Sigmoid colon (tissue), 7 donors: ENCODE data around the gene PDZRN4. TPM values are rescaled to one million over a fixed set of nuclear protein-coding genes. Genes with fewer than 3 reads are reported as not detected.

Source experiments
- DNase-seq: peaks from one replicate; pipeline ENCODE4 v3.0.0-alpha.2; 2019
- H3K27ac ChIP-seq, 4 donors: fragments of 200-600 bp; sonication (generic); one replicate each; pipeline ENCODE4 v1.5.1; 2016 to 2019; ENCODE audit warnings: mild to moderate bottlenecking in 1 of 4
- H3K27me3 ChIP-seq, 3 donors: fragments of 200-600 bp; sonication (generic); one replicate each; pipeline ENCODE4 v1.5.1; 2019; ENCODE audit warnings: mild to moderate bottlenecking in 1 of 3
- H3K36me3 ChIP-seq, 4 donors: fragments of 200-600 bp; sonication (generic); one replicate each; pipeline ENCODE4 v1.5.1; 2016 to 2019
- H3K4me1 ChIP-seq, 4 donors: fragments of 200-600 bp; sonication (generic); one replicate each; pipeline ENCODE4 v1.5.1; 2017 to 2019
- H3K4me3 ChIP-seq, 4 donors: fragments of 200-600 bp; sonication (generic); one replicate each; pipeline ENCODE4 v1.5.1; 2017 to 2019; ENCODE audit warnings: mild to moderate bottlenecking in 2 of 4, moderate library complexity in 1 of 4
- H3K9me3 ChIP-seq, 4 donors: fragments of 200-600 bp in 3 of 4; sonication (generic) in 3 of 4; one replicate each; pipeline versions ENCODE4 v1.5.1 to v1.6.1; 2013 to 2019
- CTCF ChIP-seq, 4 experiments: fragments of 450-650 bp in 3 of 4; fragments of 200-600 bp in 1 of 4; IDR thresholded peaks; one replicate each; pipeline ENCODE4 v1.5.1; 2016 to 2019; ENCODE audit warnings: antibody characterized with exemption in 4 of 4, mild to moderate bottlenecking in 3 of 4, moderate library complexity in 2 of 4
- EP300 ChIP-seq, 4 donors: sonication (generic); formaldehyde crosslinking; IDR thresholded peaks; one replicate each; pipeline ENCODE4 v1.6.1; 2017; ENCODE audit warnings: antibody characterized with exemption in 4 of 4
- POLR2A ChIP-seq, 2 donors: fragments of 450-650 bp; IDR thresholded peaks; one replicate each; pipeline ENCODE4 v1.6.1; 2016; ENCODE audit warnings: antibody characterized with exemption in 2 of 2, mild to moderate bottlenecking in 2 of 2, moderate library complexity in 2 of 2
- POLR2AphosphoS5 ChIP-seq, 4 donors: sonication (generic); formaldehyde crosslinking; IDR thresholded peaks; one replicate each; pipeline ENCODE4 v1.6.1; 2017; ENCODE audit warnings: antibody characterized with exemption in 4 of 4
- WGBS, 2 donors: extraction: QIAGEN DNeasy Blood & Tissue Kit; methylation state at CpG; one replicate each; pipeline ENCODE4 v1.1.7; 2013; 5-methylcytosine and 5-hydroxymethylcytosine counted together
- intact Hi-C: fragments of 100-400 bp; cut with DNase I; formaldehyde crosslinking; loops from one replicate; pipeline ENCODE4 v1.15.1; 2023
- polyA plus RNA-seq, 3 donors: library from polyadenylated mRNA; stranded (reverse); fragments of 200-250 nt; gene quantifications; one replicate each; pipeline ENCODE4 v1.2.3, GENCODE V29; 2013
- total RNA-seq, 4 donors: library from RNA; depleted of rRNA; stranded (reverse); fragments of >200 nt; gene quantifications; one replicate each; pipeline ENCODE4 v1.1.0, GENCODE V29; 2016
- donor health status: healthy with polysubstance abuse.
- donor health status: Bipolar disorder and iron deficiency.
- donor health status: healthy.

PDZRN4 gene
- total and polyA plus RNA-seq, 7 donors, result 0.23 to 98.1 (median 71.5) TPM

- intact Hi-C loops, result no loop called here
- WGBS, 2 donors, result 95 to 97% methylated on average over 4 of the region's 4 CpGs
- DNase-seq, result no peak
- Histone ChIP-seq H3K27me3 (no peaks in the 10 kb centered on the region), H3K36me3 (no peaks in the 10 kb centered on the region), H3K27ac (no peak overlapping the region), H3K4me1 (no peaks in the 10 kb centered on the region), H3K9me3 (no peaks in the 10 kb centered on the region), H3K4me3 (no peak overlapping the region)
- TF ChIP-seq POLR2AphosphoS5 (IDR thresholded peaks at IDR 0.05) (no peak), POLR2A (IDR thresholded peaks at IDR 0.05) (no peak), CTCF (IDR thresholded peaks at IDR 0.05) (no peak), EP300 (IDR thresholded peaks at IDR 0.05) (no peak)
Measured at GRCh38 chr12:41548926-41549325, 360.8 kb downstream of the PDZRN4 start.

DNA sequence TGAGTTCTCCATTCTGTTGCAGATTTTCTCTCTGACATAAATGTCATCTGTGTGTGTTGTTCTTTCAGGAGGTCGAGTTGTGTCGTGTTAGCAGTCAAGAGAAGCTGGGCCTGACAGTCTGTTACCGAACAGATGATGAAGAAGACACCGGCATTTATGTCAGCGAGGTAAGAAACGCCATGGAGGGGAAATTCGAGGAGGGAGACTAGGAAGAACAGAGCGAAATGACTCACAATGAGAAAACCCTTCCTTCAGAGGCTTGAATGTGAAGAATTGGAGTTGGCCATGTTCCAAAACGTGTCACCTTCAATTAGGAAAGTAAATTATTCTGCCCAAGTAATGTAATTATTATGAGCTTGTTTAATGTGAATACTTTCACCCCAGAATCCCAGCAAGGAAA, 364.5 kb downstream of the PDZRN4 start:
- intact Hi-C loops, result loop anchor here (5.0 kb wide), 1 partner anchor 85 kb away; no protein-coding TSS in a partner anchor
- no peaks in the 10 kb centered on the region for H3K27me3 ChIP-seq
- H3K36me3 ChIP-seq, result peaks cover 0 to 20% (median 1%) of the 10 kb centered on the region in 4 donors
- DNase-seq, result no peak
- no peak overlapping the region for H3K27ac ChIP-seq
- TF ChIP-seq POLR2AphosphoS5 (IDR thresholded peaks at IDR 0.05), result no peak
- H3K4me3 ChIP-seq, result no peak overlapping the region
- H3K9me3 ChIP-seq, result no peaks in the 10 kb centered on the region
- 73 to 78% methylated on average over 9 of the region's 9 CpGs for WGBS, 2 donors
- H3K4me1 ChIP-seq, result no peaks in the 10 kb centered on the region

DNA sequence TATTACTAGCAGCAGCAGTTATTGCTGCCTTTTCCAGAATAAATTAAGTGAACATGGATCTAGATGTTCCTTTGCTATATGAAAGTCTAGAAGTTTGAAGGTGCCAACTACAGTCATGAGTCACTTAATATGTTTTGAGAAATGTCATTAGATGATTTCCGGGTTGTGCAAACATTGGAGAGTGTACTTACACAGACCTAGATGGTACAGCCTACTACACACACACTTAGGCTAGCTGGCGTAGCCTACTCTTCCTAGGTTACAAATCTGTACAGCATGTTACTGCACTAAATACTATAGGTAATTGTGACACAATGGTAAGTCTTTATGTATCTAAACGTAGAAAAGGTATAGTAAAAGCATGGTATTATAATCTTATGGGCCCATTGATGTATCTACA, 368.1 kb downstream of the PDZRN4 start:
- intact Hi-C loops, result no loop called here
- Histone ChIP-seq H3K4me1 (no peaks in the 10 kb centered on the region), H3K36me3 (peaks cover 0 to 20% (median 1%) of the 10 kb centered on the region in 4 donors), H3K27me3 (no peaks in the 10 kb centered on the region), H3K27ac (no peak overlapping the region), H3K9me3 (no peaks in the 10 kb centered on the region), H3K4me3 (no peak overlapping the region)
- no peak for DNase-seq
- WGBS, 2 donors, result 57 to 85% methylated on average over 3 of the region's 3 CpGs
- TF ChIP-seq POLR2A (IDR thresholded peaks at IDR 0.05) (no peak), EP300 (IDR thresholded peaks at IDR 0.05) (no peak), CTCF (IDR thresholded peaks at IDR 0.05) (no peak), POLR2AphosphoS5 (IDR thresholded peaks at IDR 0.05) (no peak)

- Histone ChIP-seq H3K4me3 (no peak overlapping the region), H3K9me3 (no peaks in the 10 kb centered on the region), H3K4me1 (no peaks in the 10 kb centered on the region), H3K27me3 (no peaks in the 10 kb centered on the region), H3K27ac (no peak overlapping the region), H3K36me3 (peaks cover 0 to 20% (median 1%) of the 10 kb centered on the region in 4 donors)
- 83 to 87% methylated on average over 4 of the region's 4 CpGs for WGBS, 2 donors
- TF ChIP-seq POLR2AphosphoS5 (IDR thresholded peaks at IDR 0.05), result no peak
- no peak for TF ChIP-seq CTCF (IDR thresholded peaks at IDR 0.05)
- no peak for TF ChIP-seq EP300 (IDR thresholded peaks at IDR 0.05)
- no peak for TF ChIP-seq POLR2A (IDR thresholded peaks at IDR 0.05)
- DNase-seq, result no peak
- intact Hi-C loops, result no loop called here
Measured at GRCh38 chr12:41557344-41557743, 369.2 kb downstream of the PDZRN4 start.

- intact Hi-C loops, result no loop called here
- DNase-seq, result no peak
- Histone ChIP-seq H3K36me3 (peaks cover 0 to 27% (median 1%) of the 10 kb centered on the region in 4 donors), H3K9me3 (no peaks in the 10 kb centered on the region), H3K4me1 (no peaks in the 10 kb centered on the region), H3K4me3 (no peak overlapping the region), H3K27ac (no peak overlapping the region), H3K27me3 (no peaks in the 10 kb centered on the region)
- 88 to 89% methylated on average over 1 of the region's 1 CpG for WGBS, 2 donors
- TF ChIP-seq CTCF (IDR thresholded peaks at IDR 0.05), result no peak
- no peak for TF ChIP-seq POLR2A (IDR thresholded peaks at IDR 0.05)
- TF ChIP-seq POLR2AphosphoS5 (IDR thresholded peaks at IDR 0.05), result no peak
- no peak for TF ChIP-seq EP300 (IDR thresholded peaks at IDR 0.05)
Measured at GRCh38 chr12:41558671-41559070, 370.6 kb downstream of the PDZRN4 start.
